Bronchial epithelial cell (primary cell): Measurements from ENCODE around the gene AOPEP. TPM values are rescaled to one million over a fixed set of nuclear protein-coding genes. Genes with fewer than 3 reads are reported as not detected.

ENCODE experiments used
- DNase-seq: peaks from one replicate; pipeline ENCODE4 v3.0.0-alpha.2; 2010; ENCODE audit warnings: low read depth
- FAIRE-seq: peaks from 2 replicates; lab custom pipeline; 2011; peaks lifted over from hg19 to GRCh38; lab: Jason Lieb, UNC
- H3K27me3 ChIP-seq: 2 replicates; pipeline ENCODE4 v1.5.1; 2011; ENCODE audit warnings: low read length; ENCODE audit not compliant: control insufficient read depth, insufficient read depth
- H3K36me3 ChIP-seq: 2 replicates; pipeline ENCODE4 v1.5.1; 2011; ENCODE audit warnings: low read length; ENCODE audit not compliant: control insufficient read depth, insufficient read depth
- H3K4me3 ChIP-seq: 2 replicates; pipeline ENCODE4 v1.5.1; 2011; ENCODE audit warnings: mild to moderate bottlenecking, low read depth, low read length, control low read depth
- total RNA-seq: library from RNA; depleted of rRNA; stranded (reverse); fragments of >200 nt; gene quantifications from 2 replicates; pipeline ENCODE4 v1.2.1, GENCODE V29; 2014
- TF ChIP-seq, protein P1 (sequence below): IDR thresholded peaks from 2 replicates; pipeline ENCODE4 v1.5.1; 2011; ENCODE audit warnings: mild to moderate bottlenecking, moderate library complexity, low read length, control low read depth, inconsistent platforms; ENCODE audit not compliant: insufficient read depth, severe bottlenecking

Gene AOPEP
- total RNA-seq, 1 donor from 2014 or later, result 91.1 TPM

DNA sequence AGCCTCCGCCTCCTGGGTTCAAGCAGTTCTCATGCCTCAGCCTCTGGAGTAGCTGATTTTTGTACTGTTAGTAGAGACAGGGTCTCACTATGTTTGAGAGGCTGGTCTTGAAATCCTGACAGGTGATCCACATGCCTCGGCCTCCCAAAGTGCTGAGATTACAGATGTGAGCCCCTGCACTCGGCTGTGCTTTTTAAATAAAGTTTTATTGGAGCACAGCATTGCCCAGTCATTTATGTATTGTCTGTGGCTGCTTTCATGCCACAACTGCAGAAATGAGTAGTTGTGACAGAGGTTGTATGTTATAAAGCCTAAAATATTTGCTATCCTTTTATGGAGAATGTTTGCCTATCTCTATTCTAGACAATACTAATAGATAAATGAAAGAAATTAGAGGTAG lies 169.2 kb downstream of the AOPEP start:
- H3K27me3 ChIP-seq, result no peaks in the 10 kb centered on the region
- no peaks in the 10 kb centered on the region for H3K36me3 ChIP-seq
- TF ChIP-seq, protein P1, sequence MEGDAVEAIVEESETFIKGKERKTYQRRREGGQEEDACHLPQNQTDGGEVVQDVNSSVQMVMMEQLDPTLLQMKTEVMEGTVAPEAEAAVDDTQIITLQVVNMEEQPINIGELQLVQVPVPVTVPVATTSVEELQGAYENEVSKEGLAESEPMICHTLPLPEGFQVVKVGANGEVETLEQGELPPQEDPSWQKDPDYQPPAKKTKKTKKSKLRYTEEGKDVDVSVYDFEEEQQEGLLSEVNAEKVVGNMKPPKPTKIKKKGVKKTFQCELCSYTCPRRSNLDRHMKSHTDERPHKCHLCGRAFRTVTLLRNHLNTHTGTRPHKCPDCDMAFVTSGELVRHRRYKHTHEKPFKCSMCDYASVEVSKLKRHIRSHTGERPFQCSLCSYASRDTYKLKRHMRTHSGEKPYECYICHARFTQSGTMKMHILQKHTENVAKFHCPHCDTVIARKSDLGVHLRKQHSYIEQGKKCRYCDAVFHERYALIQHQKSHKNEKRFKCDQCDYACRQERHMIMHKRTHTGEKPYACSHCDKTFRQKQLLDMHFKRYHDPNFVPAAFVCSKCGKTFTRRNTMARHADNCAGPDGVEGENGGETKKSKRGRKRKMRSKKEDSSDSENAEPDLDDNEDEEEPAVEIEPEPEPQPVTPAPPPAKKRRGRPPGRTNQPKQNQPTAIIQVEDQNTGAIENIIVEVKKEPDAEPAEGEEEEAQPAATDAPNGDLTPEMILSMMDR, result no peak
- no peak overlapping the region for H3K4me3 ChIP-seq
- DNase-seq, result no peak
- FAIRE-seq, result no peak

- no peaks in the 10 kb centered on the region for H3K27me3 ChIP-seq
- FAIRE-seq, result no peak
- TF ChIP-seq, protein P1, result no peak
Observed at GRCh38 chr9:94896512-94896911, 170.0 kb downstream of the AOPEP start.

DNA sequence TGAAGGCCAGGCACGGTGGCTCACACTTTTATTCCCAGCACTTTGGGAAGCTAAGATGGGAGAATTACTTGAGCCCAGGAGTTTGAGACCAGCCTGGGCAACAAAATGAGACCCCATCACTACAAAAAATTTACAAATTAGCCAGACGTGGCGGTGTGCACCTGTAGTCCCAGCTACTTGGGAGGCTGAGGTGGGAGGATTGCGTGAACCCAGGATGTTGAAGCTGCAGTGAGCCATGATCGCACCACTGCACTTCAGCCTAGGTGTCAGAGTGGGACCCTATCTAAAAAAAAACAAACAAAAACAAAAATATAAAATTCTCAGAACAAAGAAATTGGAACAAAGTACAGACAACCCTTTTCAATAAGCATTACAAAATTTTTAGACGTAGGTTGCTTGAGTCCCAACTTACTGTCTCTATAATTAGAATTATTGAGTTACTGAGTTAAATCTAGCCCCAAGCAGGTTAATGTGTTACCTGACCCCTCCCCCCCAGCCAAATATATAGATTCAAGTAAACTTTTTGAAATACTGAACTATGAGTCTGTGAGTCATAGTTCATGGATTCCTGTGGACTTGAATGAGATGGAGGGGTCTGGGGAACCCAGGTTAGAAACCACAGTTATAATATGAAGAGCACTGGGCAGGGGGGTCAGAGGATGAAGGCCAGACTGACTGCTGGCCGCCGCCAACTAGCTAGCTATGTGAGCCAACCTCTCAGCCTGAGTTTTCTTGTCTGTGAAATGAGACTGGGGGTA lies 173.1 kb downstream of the AOPEP start:
- Histone ChIP-seq H3K27me3 (no peaks in the 10 kb centered on the region), H3K4me3 (no peak overlapping the region), H3K36me3 (no peaks in the 10 kb centered on the region)
- DNase-seq, result no peak
- TF ChIP-seq, protein P1, result no peak
- FAIRE-seq, result no peak

More at GRCh38 chr9:94896512-94896911, 170.0 kb downstream of the AOPEP start:
- no peak for DNase-seq
- Histone ChIP-seq H3K4me3 (no peak overlapping the region), H3K36me3 (no peaks in the 10 kb centered on the region)

- TF ChIP-seq, protein P1, result no peak
- H3K27me3 ChIP-seq, result no peaks in the 10 kb centered on the region
- no peak for FAIRE-seq
- peak; percentile 90 for DNase-seq
- no peak overlapping the region for H3K4me3 ChIP-seq
- H3K36me3 ChIP-seq, result no peaks in the 10 kb centered on the region
Observed at GRCh38 chr9:94900222-94901018, 173.9 kb downstream of the AOPEP start.

- no peaks in the 10 kb centered on the region for H3K36me3 ChIP-seq
- FAIRE-seq (no peak), DNase-seq (peak; percentile 79)
- H3K4me3 ChIP-seq, result no peak overlapping the region
- no peaks in the 10 kb centered on the region for H3K27me3 ChIP-seq
- TF ChIP-seq, protein P1, result no peak
Observed at GRCh38 chr9:94901019-94901363, 174.5 kb downstream of the AOPEP start.
